ENCODE data around the gene MAP2K2. TPM values are rescaled to one million over a fixed set of nuclear protein-coding genes. Genes with fewer than 3 reads are reported as not detected.
"Not testable (repeated sequence)": the region's sequence is repeated elsewhere in the genome, so short reads cannot be mapped to it uniquely, and the experiment has no call there.

MAP2K2 gene
- total RNA-seq (10 to 100 TPM; 94.3 to 94.6 TPM), total RNA-seq (72.9 to 102 reads per million in 2 donors)

DNA sequence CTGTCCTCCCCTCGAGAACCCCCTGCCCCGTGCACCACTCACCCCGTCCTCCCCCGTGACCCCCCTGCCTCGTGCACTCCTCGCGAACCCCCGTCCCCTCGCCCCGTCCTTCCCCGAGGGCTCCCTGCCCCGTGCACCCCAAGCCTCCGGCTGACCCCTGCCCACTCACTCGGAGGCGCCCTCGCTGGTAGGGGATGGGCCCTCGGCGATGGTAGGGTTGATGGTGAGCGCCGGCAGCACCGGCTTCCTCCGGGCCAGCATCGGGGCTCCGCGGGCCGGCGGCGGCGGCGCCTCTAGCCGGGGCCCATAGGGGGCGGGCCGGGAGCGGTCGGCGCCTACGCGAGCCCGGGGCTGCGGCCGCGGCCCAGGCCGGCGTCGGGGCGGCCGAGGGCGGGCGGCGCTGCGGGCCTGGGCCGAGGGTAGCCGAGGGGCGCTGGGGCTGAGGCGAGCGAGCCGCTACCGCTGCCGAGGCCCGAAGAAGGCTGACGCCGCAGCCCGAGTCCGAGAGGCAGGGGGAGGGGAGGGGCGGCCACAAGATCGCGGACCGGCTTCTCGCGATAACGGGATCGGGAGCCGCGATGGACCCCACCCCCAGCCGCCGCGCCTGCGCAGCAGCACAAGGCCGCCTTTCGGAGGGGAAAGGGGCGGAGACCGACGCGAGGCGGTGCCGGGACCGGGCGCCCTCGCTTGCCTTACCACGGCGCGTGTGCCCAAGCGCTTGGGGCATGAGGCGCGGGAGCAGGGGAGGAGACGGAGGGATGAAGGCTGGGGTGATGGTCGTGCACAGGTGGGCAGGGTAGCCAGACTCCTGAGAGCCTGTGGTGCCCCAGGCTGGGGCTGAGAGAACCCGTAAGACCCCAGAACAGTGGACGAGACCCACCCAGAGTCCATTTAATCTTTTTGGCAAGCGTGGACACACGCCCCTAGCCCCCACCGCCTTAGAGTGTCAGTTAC lies at the start of gene MAP2K2:
Gene MAP2K2 (minus strand): TSS at position 508 of the 954 bp plus-strand sequence. CDS start 247 bp downstream, at position 261.
- Mint-ChIP-seq H3K4me1 (peaks cover 23% of the 10 kb centered on the region), H3K4me3 (peak within 1 kb of the TSS; percentile 98), H3K27me3 (no peaks in the 10 kb centered on the region), H3K36me3 (ENCODE audit: low read depth) (peaks cover 4% of the 10 kb centered on the region), H3K27ac (peak within 1 kb of the TSS; percentile 98)
- H3K9me3 ChIP-seq (ENCODE audit: control insufficient read depth, low read length, poor library complexity, severe bottlenecking) = no peaks in the 10 kb centered on the region
- ATAC-seq = peak; percentile 94
- peak; percentile 95 to 98 (median 97) for DNase-seq

DNA sequence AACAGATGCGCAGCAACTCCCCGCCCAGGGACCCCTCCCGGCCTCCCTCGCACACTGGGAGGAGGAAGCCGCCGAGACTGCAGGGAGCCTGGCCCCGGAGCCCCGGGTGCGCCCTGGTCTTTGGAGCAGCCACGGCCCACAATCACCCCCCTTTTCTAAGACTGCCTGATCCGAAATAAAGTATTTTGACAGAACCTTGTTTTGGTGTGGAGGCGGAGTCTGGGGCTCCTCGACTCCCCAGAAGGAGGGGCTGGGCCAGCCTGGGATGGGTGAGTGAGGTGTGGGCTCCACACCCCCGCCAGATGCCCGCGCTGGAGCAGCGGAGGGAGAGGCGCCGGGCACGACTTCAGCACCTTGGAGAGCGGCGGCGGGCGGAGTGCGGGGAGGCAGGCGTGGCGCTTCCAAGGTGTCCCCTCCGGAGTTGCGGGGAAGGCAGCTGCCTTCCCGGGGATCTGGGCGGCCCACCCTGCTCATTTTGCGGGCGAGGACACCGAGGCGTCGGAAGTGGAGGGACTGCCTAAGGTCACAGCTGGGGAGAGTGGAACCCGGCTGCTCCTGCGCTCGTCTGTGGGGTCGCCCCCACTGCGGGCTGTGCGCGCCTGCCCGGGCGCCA lies 49.0 kb upstream of the MAP2K2 start:
- peaks cover 14% of the 10 kb centered on the region for H3K27me3 Mint-ChIP-seq
- H3K4me1 Mint-ChIP-seq = peaks cover 4% of the 10 kb centered on the region
- H3K36me3 Mint-ChIP-seq (ENCODE audit: low read depth) = peaks cover 3% of the 10 kb centered on the region
- DNase-seq (peak; percentile 58 to 75 (median 67)), ATAC-seq (peak; percentile 87)
- peak overlapping the region; percentile 36 for H3K4me3 Mint-ChIP-seq
- no peak overlapping the region for H3K27ac Mint-ChIP-seq
- no peaks in the 10 kb centered on the region for H3K9me3 ChIP-seq (ENCODE audit: control insufficient read depth, low read length, poor library complexity, severe bottlenecking)

DNA sequence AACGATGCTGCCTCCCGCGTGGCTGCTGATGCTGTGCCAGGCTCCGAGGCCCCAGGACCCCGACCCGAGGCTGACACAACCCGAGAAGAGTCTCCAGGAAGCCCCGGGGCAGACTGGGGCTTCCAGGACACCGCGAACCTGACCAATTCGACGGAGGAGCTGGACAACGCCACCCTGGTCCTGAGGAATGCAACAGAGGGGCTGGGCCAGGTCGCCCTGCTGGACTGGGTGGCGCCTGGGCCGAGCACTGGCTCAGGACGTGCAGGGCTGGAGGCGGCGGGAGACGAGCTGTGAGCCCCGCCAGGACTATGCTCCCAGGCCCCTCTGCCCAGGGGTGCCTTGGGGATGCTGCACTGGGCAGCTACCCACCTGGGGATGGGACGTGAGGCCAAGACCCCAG lies 47.8 kb upstream of the MAP2K2 start:
- no peak for ATAC-seq
- DNase-seq = no peak
- H3K27ac Mint-ChIP-seq = no peak overlapping the region
- H3K4me1 Mint-ChIP-seq = peaks cover 4% of the 10 kb centered on the region
- H3K27me3 Mint-ChIP-seq = peaks cover 14% of the 10 kb centered on the region
- no peaks in the 10 kb centered on the region for H3K9me3 ChIP-seq (ENCODE audit: control insufficient read depth, low read length, poor library complexity, severe bottlenecking)
- H3K4me3 Mint-ChIP-seq = no peak overlapping the region
- peaks cover 3% of the 10 kb centered on the region for H3K36me3 Mint-ChIP-seq (ENCODE audit: low read depth)

DNA sequence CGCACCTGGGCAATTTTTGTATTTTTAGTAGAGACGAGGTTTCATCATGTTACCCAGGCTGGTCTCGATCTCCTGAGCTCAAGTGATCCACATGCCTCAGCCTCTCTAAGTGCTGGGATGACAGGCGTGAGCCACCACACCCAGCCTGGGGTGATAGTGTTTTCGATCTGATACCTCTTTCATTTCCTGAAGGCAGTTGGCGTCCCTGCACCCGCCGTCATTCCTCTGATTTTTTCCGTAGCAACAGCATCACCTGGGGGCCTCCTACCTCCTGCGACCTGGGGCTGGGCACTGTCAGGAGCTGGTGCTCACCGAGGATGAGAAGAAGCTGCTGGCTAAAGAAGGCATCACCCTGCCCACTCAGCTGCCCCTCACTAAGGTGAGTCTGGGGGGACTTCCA lies 40.3 kb upstream of the MAP2K2 start:
- peaks cover 3% of the 10 kb centered on the region for H3K36me3 Mint-ChIP-seq (ENCODE audit: low read depth)

DNA sequence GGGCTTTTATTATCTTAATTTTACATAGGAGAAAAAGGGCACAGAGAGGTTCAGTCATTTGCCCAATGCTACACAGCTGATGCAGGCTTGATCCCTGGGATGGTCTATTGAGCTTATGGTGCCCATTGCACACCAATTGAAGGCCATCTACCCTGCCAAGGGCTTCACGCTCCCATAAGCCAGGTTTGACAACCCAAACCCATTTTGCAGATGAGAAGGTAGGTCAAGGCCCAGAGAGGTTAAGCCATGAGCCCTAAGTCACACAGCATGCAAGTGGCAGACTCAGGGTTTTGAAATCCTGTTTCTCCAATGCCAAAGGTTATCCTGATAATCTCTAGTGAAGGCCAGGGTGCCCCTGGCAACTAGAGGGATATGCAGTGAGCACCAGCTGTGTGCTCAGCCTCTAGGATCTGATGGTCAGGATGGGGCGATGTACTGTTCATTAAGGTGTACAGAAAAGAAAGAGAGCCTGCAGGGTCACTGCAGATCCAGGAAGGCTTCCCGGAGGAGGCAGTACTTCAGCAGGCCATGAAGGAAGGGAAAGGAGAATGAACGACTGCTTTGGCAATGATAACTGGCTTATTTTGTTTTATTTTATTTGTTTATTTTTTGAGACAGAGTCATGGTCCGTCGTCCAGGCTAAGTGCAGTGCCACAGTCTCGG lies 37.6 kb upstream of the MAP2K2 start:
- no peaks in the 10 kb centered on the region for H3K9me3 ChIP-seq (ENCODE audit: control insufficient read depth, low read length, poor library complexity, severe bottlenecking)
- no peak overlapping the region for H3K27ac Mint-ChIP-seq
- no peaks in the 10 kb centered on the region for H3K36me3 Mint-ChIP-seq (ENCODE audit: low read depth)
- H3K4me3 Mint-ChIP-seq = no peak overlapping the region
- H3K27me3 Mint-ChIP-seq = no peaks in the 10 kb centered on the region
- peaks cover 2% of the 10 kb centered on the region for H3K4me1 Mint-ChIP-seq
- DNase-seq (no peak), ATAC-seq (no peak)

More for the DNA sequence above, 40.3 kb upstream of the MAP2K2 start:
- no peaks in the 10 kb centered on the region for H3K9me3 ChIP-seq (ENCODE audit: control insufficient read depth, low read length, poor library complexity, severe bottlenecking)
- peaks cover 9% of the 10 kb centered on the region for H3K27me3 Mint-ChIP-seq
- ATAC-seq = no peak
- H3K27ac Mint-ChIP-seq = no peak overlapping the region
- no peak overlapping the region for H3K4me3 Mint-ChIP-seq
- DNase-seq = no peak
- H3K4me1 Mint-ChIP-seq = peaks cover 2% of the 10 kb centered on the region

DNA sequence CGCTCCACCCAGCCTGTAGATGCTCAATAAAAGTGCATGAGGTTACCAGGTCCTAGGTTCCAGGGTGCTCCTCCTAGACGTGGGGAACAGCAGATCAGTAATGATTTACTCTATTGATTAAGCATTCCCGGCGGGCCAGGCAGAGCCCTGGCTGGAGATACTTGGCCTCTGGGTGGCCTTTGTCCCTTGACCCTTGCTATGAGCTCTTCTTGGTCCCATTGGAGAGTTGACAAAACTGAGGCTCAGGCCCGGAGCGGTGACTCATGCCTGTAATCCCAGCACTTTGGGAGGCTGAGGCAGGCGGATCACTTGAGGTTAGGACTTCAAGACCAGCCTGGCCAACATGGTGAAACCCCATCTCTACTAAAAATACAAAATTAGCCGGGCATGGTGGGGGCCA lies 34.0 kb upstream of the MAP2K2 start:
- ATAC-seq; H3K27me3 Mint-ChIP-seq; H3K9me3 ChIP-seq (ENCODE audit: control insufficient read depth, low read length, poor library complexity, severe bottlenecking); DNase-seq; H3K36me3 Mint-ChIP-seq (ENCODE audit: low read depth); H3K4me1 Mint-ChIP-seq; H3K4me3 Mint-ChIP-seq: not testable (repeated sequence)
- H3K27ac Mint-ChIP-seq = peak overlapping the region; percentile 62

DNA sequence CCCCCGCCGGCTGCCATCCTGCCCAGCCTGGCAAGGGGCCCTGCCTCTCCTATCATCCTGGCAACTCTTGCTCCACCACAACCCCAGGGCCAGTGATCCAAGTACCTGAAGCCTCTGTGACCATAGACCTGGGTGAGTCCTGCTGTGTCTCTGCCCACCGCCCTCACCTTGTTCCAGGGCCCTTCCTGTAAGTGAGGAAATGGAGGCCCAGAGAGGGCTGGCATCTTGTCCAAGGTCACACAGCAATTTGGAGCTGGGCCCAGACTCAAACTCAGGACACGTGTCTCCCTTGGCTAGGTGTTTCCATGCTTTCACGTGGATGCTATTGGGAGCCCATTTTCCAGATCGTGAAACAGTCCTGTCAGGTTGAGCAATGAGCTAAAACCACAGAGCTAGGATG lies 33.2 kb upstream of the MAP2K2 start:
- Mint-ChIP-seq H3K27me3 (no peaks in the 10 kb centered on the region), H3K4me1 (peaks cover 9% of the 10 kb centered on the region), H3K4me3 (no peak overlapping the region)

DNA sequence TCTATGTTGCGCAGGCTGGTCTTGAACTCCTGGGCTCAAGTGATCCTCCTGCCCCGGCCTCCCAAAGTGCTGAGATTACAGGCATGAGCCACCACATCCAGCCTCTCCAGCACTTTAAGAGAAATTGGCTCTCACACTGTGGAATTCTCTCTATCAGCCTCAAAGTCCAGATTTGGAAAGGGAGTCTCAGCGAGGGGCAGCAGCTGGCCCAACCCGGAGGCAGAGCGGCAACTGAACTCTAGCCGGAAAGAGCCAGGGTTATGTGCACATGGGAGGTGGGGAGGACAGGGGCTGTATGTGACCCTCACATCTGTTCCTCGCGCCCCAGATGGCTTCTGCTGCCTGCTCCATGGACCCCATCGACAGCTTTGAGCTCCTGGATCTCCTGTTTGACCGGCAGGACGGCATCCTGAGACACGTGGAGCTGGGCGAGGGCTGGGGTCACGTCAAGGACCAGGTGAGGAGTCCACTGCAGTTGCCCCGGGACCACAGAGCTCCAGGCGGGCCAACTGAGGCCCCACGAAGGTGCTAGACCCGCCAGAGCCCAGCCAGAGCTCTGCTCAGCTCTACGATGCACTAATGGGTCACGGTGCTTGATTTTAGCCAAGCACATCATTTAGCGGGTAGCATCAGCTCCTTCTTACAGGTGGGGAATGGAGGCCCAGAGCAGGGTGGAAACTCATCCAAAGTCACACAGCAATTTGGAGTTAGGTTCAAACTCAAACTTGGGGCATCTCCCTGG lies 30.8 kb upstream of the MAP2K2 start:
- no peak overlapping the region for H3K4me3 Mint-ChIP-seq
- DNase-seq (no peak), ATAC-seq (no peak)
- peaks cover 6% of the 10 kb centered on the region for H3K27me3 Mint-ChIP-seq
- peaks cover 14% of the 10 kb centered on the region for H3K4me1 Mint-ChIP-seq
- no peaks in the 10 kb centered on the region for H3K9me3 ChIP-seq (ENCODE audit: control insufficient read depth, low read length, poor library complexity, severe bottlenecking)
- H3K27ac Mint-ChIP-seq = no peak overlapping the region
- no peaks in the 10 kb centered on the region for H3K36me3 Mint-ChIP-seq (ENCODE audit: low read depth)

More for the DNA sequence above, 33.2 kb upstream of the MAP2K2 start:
- no peak for ATAC-seq
- no peaks in the 10 kb centered on the region for H3K36me3 Mint-ChIP-seq (ENCODE audit: low read depth)
- no peak for DNase-seq
- H3K9me3 ChIP-seq (ENCODE audit: control insufficient read depth, low read length, poor library complexity, severe bottlenecking) = no peaks in the 10 kb centered on the region
- H3K27ac Mint-ChIP-seq = no peak overlapping the region

DNA sequence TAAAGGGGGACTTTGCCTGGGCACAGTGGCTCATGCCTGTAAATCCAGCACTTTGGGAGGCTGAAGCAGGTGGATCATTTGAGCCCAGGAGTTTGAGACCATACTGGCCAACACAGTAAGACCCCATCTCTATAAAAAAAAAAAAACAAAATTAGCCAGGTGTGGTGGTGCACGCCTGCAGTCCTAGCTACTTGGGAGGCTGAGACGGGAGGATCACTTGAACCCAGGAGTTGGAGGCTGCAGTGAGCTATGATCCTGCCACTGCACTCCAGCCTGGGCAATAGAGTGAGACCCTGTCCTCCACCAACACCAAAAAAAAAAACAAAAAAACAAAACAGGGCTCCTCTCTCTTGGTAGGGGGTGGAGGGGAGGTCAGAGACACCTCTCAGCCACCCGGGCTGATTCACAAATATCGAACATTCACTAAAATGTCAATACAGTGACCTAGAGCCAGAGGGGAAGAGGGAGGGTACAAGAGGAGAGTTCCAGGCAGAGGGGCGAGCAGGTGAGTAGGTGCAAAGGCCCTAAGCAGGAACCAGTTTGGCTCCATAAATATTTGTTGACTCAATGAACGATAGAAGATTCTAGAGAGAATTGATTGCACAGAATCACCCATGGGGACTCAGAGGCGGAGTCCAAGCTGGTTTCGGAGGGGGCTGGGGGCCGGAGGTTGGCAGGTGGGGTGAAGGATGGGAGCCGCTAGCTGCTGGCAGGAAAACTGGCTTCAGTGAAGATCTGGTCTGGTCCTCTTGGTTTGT lies 28.5 kb upstream of the MAP2K2 start:
- ATAC-seq (no peak), DNase-seq (no peak)
- peaks cover 14% of the 10 kb centered on the region for H3K4me1 Mint-ChIP-seq
- no peaks in the 10 kb centered on the region for H3K36me3 Mint-ChIP-seq (ENCODE audit: low read depth)
- H3K4me3 Mint-ChIP-seq = no peak overlapping the region
- no peaks in the 10 kb centered on the region for H3K9me3 ChIP-seq (ENCODE audit: control insufficient read depth, low read length, poor library complexity, severe bottlenecking)
- H3K27me3 Mint-ChIP-seq = peaks cover 12% of the 10 kb centered on the region
- H3K27ac Mint-ChIP-seq = peak overlapping the region; percentile 49

DNA sequence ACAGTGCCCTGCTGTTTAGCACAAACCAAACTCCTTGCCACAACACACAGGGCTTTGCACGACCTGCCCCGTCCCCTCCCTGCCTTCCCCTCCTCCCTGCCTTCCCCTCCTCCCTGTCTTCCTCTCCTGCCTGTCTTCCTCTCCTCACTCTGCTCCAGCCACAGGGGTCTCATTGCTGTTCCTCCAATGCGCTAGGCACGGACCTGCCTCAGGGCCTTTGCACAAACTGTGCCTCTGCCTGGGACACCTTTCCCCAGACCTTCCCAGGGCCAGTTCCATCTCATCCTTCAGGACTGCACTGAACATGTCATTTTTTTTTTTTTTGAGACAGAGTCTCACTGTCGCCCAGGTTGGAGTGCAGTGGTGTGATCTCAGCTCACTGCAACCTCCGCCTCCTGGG lies 27.7 kb upstream of the MAP2K2 start:
- no peaks in the 10 kb centered on the region for H3K9me3 ChIP-seq (ENCODE audit: control insufficient read depth, low read length, poor library complexity, severe bottlenecking)
- H3K4me3 Mint-ChIP-seq = no peak overlapping the region
- peaks cover 12% of the 10 kb centered on the region for H3K27me3 Mint-ChIP-seq
- H3K4me1 Mint-ChIP-seq = peaks cover 14% of the 10 kb centered on the region
- DNase-seq = no peak
- no peaks in the 10 kb centered on the region for H3K36me3 Mint-ChIP-seq (ENCODE audit: low read depth)
- no peak for ATAC-seq
- H3K27ac Mint-ChIP-seq = no peak overlapping the region

DNA sequence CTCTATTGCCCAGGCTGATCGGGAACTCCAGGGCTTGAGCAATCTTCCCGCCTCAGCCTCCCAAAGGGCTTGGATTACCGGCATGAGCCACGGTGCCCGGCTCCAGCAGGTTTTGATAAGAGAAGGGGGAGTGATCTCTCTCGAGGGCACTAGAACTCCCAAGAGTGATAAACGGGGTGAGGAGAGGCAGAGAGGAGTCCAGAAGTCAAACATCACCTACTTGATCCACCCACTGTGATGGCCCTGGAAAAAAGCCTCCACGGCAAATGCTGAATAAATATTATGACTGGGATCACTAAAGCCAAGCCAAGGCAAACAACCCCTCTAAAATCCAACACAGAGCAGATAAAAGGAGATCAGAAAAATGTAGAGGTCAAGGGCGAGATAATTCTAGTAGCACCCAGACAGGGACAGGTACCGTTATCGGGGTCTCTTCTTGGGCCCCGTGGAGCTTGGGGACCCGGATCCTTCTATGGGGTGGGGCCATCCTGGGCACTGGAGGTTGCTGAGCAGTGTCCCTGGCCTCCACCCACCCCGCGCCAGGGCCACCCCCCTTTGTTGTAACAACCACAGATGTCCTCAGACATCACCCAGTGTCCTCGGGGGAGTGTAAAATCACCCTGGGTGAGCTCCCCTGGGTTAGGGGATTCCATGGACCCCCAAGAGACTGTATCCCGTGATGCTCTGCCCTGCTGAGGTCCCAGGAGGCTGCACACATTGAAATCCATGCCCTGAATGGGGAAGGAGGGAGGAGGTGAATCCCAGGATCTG lies 25.8 kb upstream of the MAP2K2 start:
- H3K9me3 ChIP-seq (ENCODE audit: control insufficient read depth, low read length, poor library complexity, severe bottlenecking) = no peaks in the 10 kb centered on the region
- Mint-ChIP-seq H3K27me3 (peaks cover 13% of the 10 kb centered on the region), H3K27ac (no peak overlapping the region), H3K36me3 (ENCODE audit: low read depth) (peaks cover 2% of the 10 kb centered on the region), H3K4me1 (peaks cover 14% of the 10 kb centered on the region), H3K4me3 (no peak overlapping the region)
- DNase-seq = no peak
- no peak for ATAC-seq

Data from T-helper 17 cell (primary cell).